T follicular helper cell (primary cell): ENCODE measurements around the gene PNMA8B.

Source experiments
- DNase-seq: peaks from one replicate; pipeline ENCODE4 v3.0.0-alpha.2; 2020; ENCODE audit warnings: low read depth

PNMA8B gene

DNA sequence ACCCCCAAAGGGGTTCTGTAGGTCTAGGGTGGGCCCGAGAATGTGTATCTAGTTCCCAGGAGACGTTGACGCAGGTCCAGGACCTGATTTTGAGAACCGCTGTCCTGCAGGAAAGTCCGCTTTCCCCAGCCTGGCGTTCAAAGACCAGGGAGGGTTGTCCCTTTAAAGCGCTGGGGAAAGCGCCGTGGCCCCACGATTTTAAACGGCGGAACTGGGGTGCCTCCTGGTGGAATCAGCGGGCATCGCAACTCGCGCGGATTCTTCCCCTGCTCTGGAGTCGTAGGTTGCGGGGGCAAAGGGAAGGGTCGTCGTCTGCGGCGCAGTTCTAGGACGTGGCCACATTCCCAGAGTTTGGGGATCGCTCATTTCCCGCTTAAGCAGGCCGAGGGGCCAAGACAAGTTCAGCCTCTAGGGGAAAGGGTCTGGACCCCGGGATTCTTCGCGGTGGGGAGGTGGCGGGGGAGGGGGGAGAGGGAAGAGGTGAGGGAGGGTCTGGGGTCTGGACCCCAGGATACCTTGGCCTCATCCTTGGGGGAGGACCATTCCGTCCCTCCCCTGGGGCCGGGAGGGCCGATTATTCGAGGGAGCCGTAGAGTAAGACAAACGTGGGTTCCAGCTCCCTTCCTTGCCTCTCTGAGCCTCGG is 7.7 kb downstream of the PNMA8B start:
- peak; percentile 60 for DNase-seq

- no peak for DNase-seq
Measured at GRCh38 chr19:46487178-46487801, 8.4 kb downstream of the PNMA8B start.

- no peak for DNase-seq
Measured at GRCh38 chr19:46486358-46486757, 9.3 kb downstream of the PNMA8B start.

DNA sequence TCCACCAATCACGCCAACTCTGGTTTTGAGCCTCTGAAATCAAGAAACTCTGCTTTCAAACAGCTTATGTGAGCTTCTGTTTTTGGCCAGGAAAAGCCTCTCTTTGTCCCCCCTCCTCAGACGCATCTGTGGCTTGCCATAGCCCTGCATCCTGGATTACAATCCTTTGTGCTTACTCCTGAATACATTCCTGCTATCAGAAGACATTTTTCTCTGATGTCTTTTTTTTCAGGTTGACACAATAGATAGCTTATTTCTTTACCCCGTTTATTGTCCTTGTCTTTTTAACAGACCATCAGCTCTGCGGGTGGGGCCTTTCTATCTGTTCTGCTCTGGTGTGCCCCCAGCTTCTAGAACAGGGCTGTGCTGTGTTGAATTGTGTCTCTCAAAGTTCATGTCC is 11.0 kb downstream of the PNMA8B start:
- DNase-seq: no peak

DNA sequence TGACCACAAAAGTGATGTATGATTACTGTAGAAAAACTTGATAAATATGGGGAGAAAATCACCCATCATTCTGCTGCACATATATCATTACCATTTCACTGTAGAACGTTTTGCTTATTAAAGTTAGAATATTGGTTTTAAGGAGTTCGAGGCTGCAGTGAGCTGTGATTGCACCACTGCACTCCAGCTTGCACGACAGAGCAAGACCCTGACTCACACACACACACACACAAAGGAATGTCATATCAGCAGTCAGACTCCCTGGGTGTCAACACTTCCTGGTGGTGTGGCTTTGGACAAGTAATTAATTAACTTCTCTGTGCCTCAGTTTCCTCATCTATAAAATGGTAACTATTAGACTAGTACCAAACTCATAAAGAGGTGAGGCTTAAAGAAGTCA is 13.0 kb downstream of the PNMA8B start:
- DNase-seq: no peak

GRCh38 chr19:46481947-46482346 is 13.7 kb downstream of the PNMA8B start:
- no peak for DNase-seq

GRCh38 chr19:46481223-46481848 is 14.3 kb downstream of the PNMA8B start:
- DNase-seq: no peak

- no peak for DNase-seq
Measured at GRCh38 chr19:46480415-46480814, 15.3 kb downstream of the PNMA8B start.

GRCh38 chr19:46478356-46478986 is 17.2 kb downstream of the PNMA8B start:
- no peak for DNase-seq

DNA sequence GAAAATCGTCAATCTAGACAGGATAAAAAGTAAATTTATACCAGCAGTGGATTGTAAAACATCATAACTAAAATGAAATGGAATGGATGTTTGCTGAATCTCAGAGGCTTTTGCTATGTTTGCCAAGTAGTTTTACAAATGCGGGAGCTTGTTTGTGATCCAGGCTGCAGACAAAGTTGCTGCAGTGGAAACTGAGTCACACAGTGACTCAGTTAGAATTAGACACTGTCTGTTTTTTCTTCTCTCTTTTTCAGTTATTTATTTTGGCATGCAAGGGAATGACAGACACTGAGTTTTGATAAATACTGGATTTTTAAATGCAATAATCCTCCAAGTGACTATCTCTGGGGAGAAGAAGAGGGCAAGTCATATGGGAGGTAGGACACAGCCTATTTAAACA is 19.7 kb downstream of the PNMA8B start:
- no peak for DNase-seq

DNA sequence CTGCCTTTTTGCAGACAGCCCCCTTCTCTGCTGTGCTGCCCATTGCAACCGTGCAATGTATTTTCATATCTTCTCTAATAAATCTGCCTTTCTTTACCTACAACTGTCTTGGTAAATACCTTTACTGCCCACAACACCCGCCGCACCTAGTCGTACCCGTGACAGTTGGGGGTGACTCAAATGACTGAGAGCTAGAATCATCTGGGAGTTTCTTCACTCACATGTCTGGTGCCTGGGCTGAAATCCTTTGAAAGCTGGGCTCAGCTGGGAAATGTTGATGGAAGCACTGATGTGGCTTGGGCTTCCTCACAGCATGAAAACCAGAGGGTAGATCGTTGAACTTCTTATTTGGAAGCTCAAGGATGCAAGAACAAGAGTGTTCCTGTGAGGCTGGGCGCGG is 21.5 kb downstream of the PNMA8B start:
- no peak for DNase-seq

DNA sequence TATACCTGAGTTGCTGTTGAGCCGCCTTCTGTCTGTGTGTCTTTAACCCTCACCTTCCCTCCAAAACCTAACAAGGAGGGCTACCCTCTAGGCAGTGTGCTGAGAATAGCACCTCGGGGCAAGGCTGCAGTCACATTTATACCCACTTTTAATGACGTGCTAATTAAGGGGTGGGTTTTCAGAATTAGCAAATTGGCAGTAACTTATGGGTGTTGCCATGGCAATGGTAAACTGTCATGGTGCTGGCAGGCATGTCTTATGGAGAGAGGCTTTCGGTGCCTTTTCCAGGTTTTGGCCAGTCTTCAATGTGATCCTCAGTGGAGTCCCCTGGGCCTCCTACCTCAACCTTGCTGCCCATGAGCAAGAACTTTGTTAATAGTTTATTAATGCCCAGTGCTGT is 23.1 kb downstream of the PNMA8B start:
- no peak for DNase-seq

- no peak for DNase-seq
Measured at GRCh38 chr19:46471811-46472543, 23.7 kb downstream of the PNMA8B start.

- no peak for DNase-seq
Measured at GRCh38 chr19:46471116-46471733, 24.4 kb downstream of the PNMA8B start, which contains the start of gene PNMA8A. Gene PNMA8A (minus strand): TSS chr19:46471563. CDS start chr19:46471035, 528 bp downstream.

GRCh38 chr19:46470376-46470775 is 25.3 kb downstream of the PNMA8B start:
- DNase-seq: no peak

- DNase-seq: no peak
Measured at GRCh38 chr19:46469541-46470185, 26.0 kb downstream of the PNMA8B start.

DNA sequence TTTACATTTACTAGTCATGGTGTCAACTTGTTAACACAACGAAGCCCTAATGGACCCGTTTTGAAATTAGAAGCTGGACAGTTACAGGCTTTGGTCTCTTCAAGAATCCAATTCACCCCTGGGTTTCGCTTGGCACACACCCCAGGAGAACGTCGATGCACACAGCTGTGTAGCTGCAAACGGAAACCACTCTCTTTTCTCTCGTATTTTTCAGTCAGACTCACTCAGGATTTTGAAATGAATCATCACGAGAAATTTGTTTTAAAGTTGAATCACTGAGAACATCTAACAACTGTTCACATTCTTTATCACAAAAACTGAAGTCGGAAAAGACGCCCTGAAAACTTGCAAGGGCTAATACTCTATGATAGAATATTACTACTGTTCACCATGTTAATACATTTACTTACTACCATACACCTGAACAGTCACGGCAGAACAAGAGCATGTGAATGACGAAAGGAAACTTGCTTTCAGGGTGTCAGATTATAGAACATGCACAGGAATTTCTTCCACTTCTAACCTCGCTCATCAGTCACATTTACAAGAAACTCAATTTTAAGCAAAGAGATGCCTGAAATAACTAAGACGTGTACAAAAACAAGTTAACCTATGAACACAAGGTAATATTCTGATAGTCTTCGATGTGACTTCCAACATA is 29.0 kb downstream of the PNMA8B start:
- no peak for DNase-seq

DNA sequence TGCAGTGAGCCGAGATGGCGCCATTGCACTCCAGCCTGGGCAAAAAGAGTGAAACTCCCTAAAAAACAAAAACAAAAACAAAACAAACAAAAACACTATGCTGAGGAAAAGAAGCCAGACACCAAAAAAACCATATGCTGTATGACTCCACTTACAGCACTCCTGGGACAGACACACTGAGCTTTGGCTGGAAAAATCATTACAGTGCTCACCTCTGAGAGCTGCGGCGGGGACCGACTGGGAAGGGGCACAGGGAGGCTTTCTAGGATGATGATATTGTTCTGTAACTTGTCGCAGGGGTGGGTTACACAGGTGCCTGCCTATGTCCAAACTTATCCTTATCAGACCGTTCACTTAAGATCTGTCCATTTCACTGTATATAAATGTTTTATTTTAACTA is 32.2 kb downstream of the PNMA8B start:
- DNase-seq: no peak

DNA sequence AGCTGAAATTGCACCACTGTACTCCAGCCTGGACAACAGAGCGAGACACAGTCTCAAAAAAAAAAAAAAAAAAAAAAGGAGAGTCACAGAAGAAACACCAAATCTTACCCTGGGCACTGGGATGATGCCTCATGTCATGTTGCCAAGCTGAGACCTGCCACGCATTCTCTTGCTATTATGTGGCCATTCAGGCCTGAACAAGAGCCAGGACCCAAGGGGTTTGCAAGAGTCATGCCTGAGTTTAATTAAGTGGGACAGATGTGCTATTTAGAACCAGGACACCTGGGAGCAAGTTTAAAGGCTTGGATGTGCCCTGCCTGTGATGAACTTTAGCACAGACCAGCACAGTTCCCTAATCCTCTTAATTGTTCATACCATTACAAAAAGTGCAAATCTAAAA is 34.1 kb downstream of the PNMA8B start:
- DNase-seq: no peak

- DNase-seq: no peak
Measured at GRCh38 chr19:46460981-46461380, 34.7 kb downstream of the PNMA8B start.

- DNase-seq: no peak
Measured at GRCh38 chr19:46460055-46460454, 35.6 kb downstream of the PNMA8B start.
